GM18868 (cell line): ENCODE data around the gene CAST.
"Not testable (repeated sequence)": the region's sequence is repeated elsewhere in the genome, so short reads cannot be mapped to it uniquely, and the experiment has no call there.

Experiments
- ATAC-seq: cut with Tn5 transposase; IDR thresholded peaks from one replicate; pipeline ENCODE4 v1.9.1; 2021; ENCODE audit warnings: mild to moderate bottlenecking, moderate library complexity; ENCODE audit not compliant: unreplicated experiment

CAST gene

GRCh38 chr5:96661855-96662724, at the start of gene CAST:
Gene CAST (plus strand): TSS chr5:96662376. CDS start chr5:96662423, 47 bp downstream.
- peak; percentile 51 for ATAC-seq

- ATAC-seq: peak; percentile 57
These were observed 48.0 kb upstream of the CAST start for GRCh38 chr5:96614110-96614691.

GRCh38 chr5:96615223-96615622, 47.0 kb upstream of the CAST start:
- ATAC-seq: no peak

GRCh38 chr5:96616801-96617200, 45.4 kb upstream of the CAST start:
- ATAC-seq: no peak

GRCh38 chr5:96618311-96619016, 43.7 kb upstream of the CAST start:
- not testable (repeated sequence) for ATAC-seq

- no peak for ATAC-seq
These were observed 42.2 kb upstream of the CAST start for GRCh38 chr5:96619946-96620345.

GRCh38 chr5:96624596-96624995, 37.6 kb upstream of the CAST start:
- no peak for ATAC-seq

GRCh38 chr5:96625365-96625764, 36.8 kb upstream of the CAST start:
- ATAC-seq: no peak

GRCh38 chr5:96626956-96627355, 35.2 kb upstream of the CAST start:
- ATAC-seq: no peak

GRCh38 chr5:96627792-96628398, 34.3 kb upstream of the CAST start:
- peak; percentile 78 for ATAC-seq

- ATAC-seq: no peak
These were observed 33.8 kb upstream of the CAST start for GRCh38 chr5:96628406-96628805.

- no peak for ATAC-seq
These were observed 32.4 kb upstream of the CAST start for GRCh38 chr5:96629774-96630173.

GRCh38 chr5:96633820-96634219, 28.4 kb upstream of the CAST start:
- ATAC-seq: no peak

- ATAC-seq: no peak
These were observed 27.3 kb upstream of the CAST start for GRCh38 chr5:96634881-96635280.

- no peak for ATAC-seq
These were observed 26.1 kb upstream of the CAST start for GRCh38 chr5:96636046-96636445.

GRCh38 chr5:96636594-96636993, 25.6 kb upstream of the CAST start:
- ATAC-seq: no peak

- ATAC-seq: no peak
These were observed 25.0 kb upstream of the CAST start for GRCh38 chr5:96637196-96637595.

GRCh38 chr5:96638561-96638960, 23.6 kb upstream of the CAST start:
- ATAC-seq: no peak

- no peak for ATAC-seq
These were observed 21.5 kb upstream of the CAST start for GRCh38 chr5:96640696-96641095.

GRCh38 chr5:96641368-96642280, 20.6 kb upstream of the CAST start:
- peak; percentile 74 for ATAC-seq
